Endothelial cell of umbilical vein (primary cell): Measurements from ENCODE around the gene LBR. TPM values are rescaled to one million over a fixed set of nuclear protein-coding genes. Genes with fewer than 3 reads are reported as not detected.

Experiments used
- BruUV-seq: library from RNA; stranded (reverse); fragments of 400-500 nt; replicated peaks from 2 replicates; lab custom pipeline; 2021; lab: Mats Ljungman, UMichigan
- CTCF ChIA-PET: fragments of 300-600, 350-600 bp; sonication (Branson Sonifier 250); formaldehyde crosslinking; loops from one replicate; lab custom pipeline; 2021; ENCODE audit warnings: antibody characterized with exemption, inconsistent platforms; lab: Charles Lee
- POLR2A ChIA-PET: fragments of 300-600, 350-600 bp; sonication (Branson Sonifier 250); formaldehyde crosslinking; loops from one replicate; lab custom pipeline; 2021; ENCODE audit warnings: antibody characterized with exemption, inconsistent platforms; lab: Charles Lee
- DNase-seq: peaks from one replicate; pipeline ENCODE4 v3.0.0-alpha.2; 2011; ENCODE audit warnings: low read depth, low spot score
- FAIRE-seq: peaks from 2 replicates; lab custom pipeline; 2011; peaks lifted over from hg19 to GRCh38; lab: Jason Lieb, UNC
- H2AFZ ChIP-seq: 2 replicates; pipeline ENCODE4 v1.6.0; 2012; ENCODE audit warnings: low read depth, low read length, control low read depth, inconsistent platforms
- H3K27ac ChIP-seq: 2 replicates; pipeline ENCODE4 v1.5.1; 2011; ENCODE audit warnings: low read depth, mild to moderate bottlenecking, control low read depth, low read length, moderate library complexity; ENCODE audit not compliant: insufficient read depth
- H3K27me3 ChIP-seq, 2 experiments: 2 replicates each; pipeline versions ENCODE4 v1.6.0 to v1.6.1; 2011; ENCODE audit warnings: low read length in 2 of 2, mixed read lengths in 1 of 2; ENCODE audit not compliant: control insufficient read depth in 2 of 2, insufficient read depth in 2 of 2
- H3K36me3 ChIP-seq, 2 experiments: 2 replicates in 1 of 2; 3 replicates in 1 of 2; pipeline ENCODE4 v1.5.1; 2011; ENCODE audit warnings: low read length in 2 of 2, mild to moderate bottlenecking in 1 of 2, moderate library complexity in 1 of 2; ENCODE audit not compliant: control insufficient read depth in 2 of 2, insufficient read depth in 2 of 2; ENCODE audit errors: extremely low read depth in 1 of 2
- H3K4me1 ChIP-seq: 3 replicates; pipeline ENCODE4 v1.5.1; 2011; ENCODE audit warnings: mild to moderate bottlenecking, low read length; ENCODE audit not compliant: control insufficient read depth, insufficient read depth; ENCODE audit errors: extremely low read depth
- H3K4me2 ChIP-seq: 2 replicates; pipeline ENCODE4 v1.6.1; 2011; ENCODE audit warnings: low read length, control low read depth, mixed read lengths; ENCODE audit not compliant: insufficient read depth
- H3K4me3 ChIP-seq, 3 experiments: fragments of 200-600 bp in 1 of 3; sonication (generic), shearing (Covaris generic) in 1 of 3; replicated peaks in 1 of 3; 2 replicates each; pipeline ENCODE4 v1.5.1; 2011 to 2016; ENCODE audit warnings: control low read depth in 3 of 3, low read length in 3 of 3, mild to moderate bottlenecking in 2 of 3, inconsistent platforms in 1 of 3, low read depth in 1 of 3, moderate library complexity in 1 of 3; ENCODE audit not compliant: insufficient read depth in 1 of 3
- H3K79me2 ChIP-seq: 2 replicates; pipeline ENCODE4 v1.6.0; 2012; ENCODE audit warnings: low read length, inconsistent platforms; ENCODE audit not compliant: control insufficient read depth, insufficient read depth
- H3K9ac ChIP-seq: replicated peaks from 2 replicates; pipeline ENCODE3; 2011; ENCODE audit warnings: low read length, control low read depth; ENCODE audit not compliant: insufficient read depth; ENCODE audit errors: extremely low read depth
- H3K9me1 ChIP-seq: replicated peaks from 3 replicates; pipeline ENCODE4 v1.6.0; 2011; ENCODE audit warnings: mild to moderate bottlenecking, low read length; ENCODE audit not compliant: control insufficient read depth, insufficient read depth; ENCODE audit errors: extremely low read depth
- H3K9me3 ChIP-seq: replicated peaks from 2 replicates; pipeline ENCODE4 v1.5.1; 2012; ENCODE audit warnings: low read length, inconsistent platforms; ENCODE audit not compliant: control insufficient read depth, insufficient read depth
- H4K20me1 ChIP-seq: replicated peaks from 2 replicates; pipeline ENCODE3; 2011; ENCODE audit warnings: mild to moderate bottlenecking, low read length; ENCODE audit not compliant: control insufficient read depth, insufficient read depth; ENCODE audit errors: extremely low read depth
- EZH2 ChIP-seq: IDR thresholded peaks from 2 replicates; pipeline ENCODE4 v1.6.1; 2012; ENCODE audit warnings: borderline replicate concordance, low read depth, mild to moderate bottlenecking, moderate library complexity, low read length, inconsistent platforms; ENCODE audit not compliant: severe bottlenecking
- FOS ChIP-seq: IDR thresholded peaks from 2 replicates; pipeline ENCODE4 v1.6.1; 2011; ENCODE audit warnings: mild to moderate bottlenecking, low read length, moderate library complexity, borderline replicate concordance; ENCODE audit not compliant: insufficient read depth
- GATA2 ChIP-seq: IDR thresholded peaks from 2 replicates; pipeline ENCODE4 v1.7.0; 2011; ENCODE audit warnings: low read depth, mild to moderate bottlenecking, moderate library complexity, mixed read lengths, low read length; ENCODE audit not compliant: insufficient read length, insufficient read depth
- JUN ChIP-seq: IDR thresholded peaks from 2 replicates; pipeline ENCODE4 v1.6.1; 2011; ENCODE audit warnings: borderline replicate concordance, low read depth; ENCODE audit not compliant: insufficient read length, insufficient read depth
- MYC ChIP-seq: IDR thresholded peaks from one replicate; pipeline ENCODE4 v1.6.1; 2011; ENCODE audit warnings: mild to moderate bottlenecking, low read depth, low read length
- POLR2A ChIP-seq: IDR thresholded peaks from 2 replicates; pipeline ENCODE4 v1.6.1; 2012; ENCODE audit warnings: low read depth, mild to moderate bottlenecking, control low read depth, low read length
- POLR2AphosphoS5 ChIP-seq: IDR thresholded peaks from 2 replicates; pipeline ENCODE4 v1.6.1; 2012; ENCODE audit warnings: low read depth, mild to moderate bottlenecking, control low read depth, low read length, moderate library complexity; ENCODE audit not compliant: insufficient read depth
- dilution Hi-C: fragments of 300-500 bp; cut with MboI; formaldehyde crosslinking; loops from one replicate; pipeline ENCODE4 v1.15.0; 2019; ENCODE audit warnings: low sequenced_read_pairs; ENCODE audit not compliant: extremely low pct_ligation_motif_present
- intact Hi-C: fragments of 100-400 bp; cut with micrococcal nuclease; formaldehyde crosslinking; loops from one replicate; pipeline ENCODE4 v1.10.0; 2022
- polyA plus RNA-seq, 4 experiments: library from polyadenylated mRNA; depleted of rRNA in 3 of 4; stranded (reverse) in 3 of 4; unstranded in 1 of 4; fragments of >200 nt; gene quantifications; 2 replicates each; pipeline versions ENCODE4 v1.2.1 to v1.2.3, GENCODE V29; 2011 to 2012; ENCODE audit warnings: missing spikeins in 1 of 4
- total RNA-seq: library from RNA; stranded (reverse); gene quantifications from 2 replicates; pipeline ENCODE4 v1.2.3, GENCODE V29; 2021
- TF ChIP-seq, protein P1 (sequence below): IDR thresholded peaks from 2 replicates; pipeline ENCODE4 v1.6.1; 2011; ENCODE audit not compliant: insufficient read depth, insufficient read length
- TF ChIP-seq, protein P2 (sequence below), 2 donors: IDR thresholded peaks; 1 replicate in 1 of 2; 2 replicates in 1 of 2; pipeline ENCODE4 v1.5.1; 2011; ENCODE audit warnings: low read length in 2 of 2, mild to moderate bottlenecking in 2 of 2, moderate library complexity in 2 of 2, control low read depth in 1 of 2, inconsistent platforms in 1 of 2, low read depth in 1 of 2; ENCODE audit not compliant: insufficient read depth in 1 of 2; ENCODE audit errors: extremely low read depth in 1 of 2

LBR gene
- total and polyA plus RNA-seq, 2 donors (not counting 3 experiments of a cell fraction or from before 2014, with no cell fraction given): 53.9 to 119 TPM

DNA sequence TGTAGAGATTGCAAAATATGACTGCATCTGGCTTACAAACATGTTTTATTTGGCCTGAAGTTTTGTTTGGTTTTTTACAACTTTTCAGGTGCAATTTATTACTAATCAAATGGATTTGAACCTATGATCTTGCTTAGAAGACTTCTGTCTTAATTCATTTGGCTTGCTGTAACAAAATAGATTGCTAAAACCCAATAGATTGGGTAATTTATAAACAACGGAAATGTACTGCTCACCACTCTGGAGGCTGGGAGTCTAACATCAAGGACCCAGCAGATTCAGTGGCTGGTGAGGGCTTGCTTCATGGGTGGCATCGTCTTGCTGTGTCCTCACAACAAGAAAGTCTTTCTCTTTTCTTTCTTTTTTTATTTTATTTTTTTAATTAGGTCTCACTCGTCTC lies 72.9 kb downstream of the LBR start:
- ChIA-PET CTCF (no interaction called here), POLR2A (no interaction called here)
- no TSS peak for BruUV-seq
- dilution Hi-C loops: no loop called here
- no peaks in the 10 kb centered on the region for H4K20me1 ChIP-seq
- peaks cover 2 to 4% of the 10 kb centered on the region in 2 experiments for H3K27me3 ChIP-seq
- no peak for TF ChIP-seq POLR2AphosphoS5
- TF ChIP-seq, protein P1, sequence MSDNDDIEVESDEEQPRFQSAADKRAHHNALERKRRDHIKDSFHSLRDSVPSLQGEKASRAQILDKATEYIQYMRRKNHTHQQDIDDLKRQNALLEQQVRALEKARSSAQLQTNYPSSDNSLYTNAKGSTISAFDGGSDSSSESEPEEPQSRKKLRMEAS: no peak
- TF ChIP-seq GATA2: no peak
- no peak for TF ChIP-seq EZH2
- TF ChIP-seq, protein P2, sequence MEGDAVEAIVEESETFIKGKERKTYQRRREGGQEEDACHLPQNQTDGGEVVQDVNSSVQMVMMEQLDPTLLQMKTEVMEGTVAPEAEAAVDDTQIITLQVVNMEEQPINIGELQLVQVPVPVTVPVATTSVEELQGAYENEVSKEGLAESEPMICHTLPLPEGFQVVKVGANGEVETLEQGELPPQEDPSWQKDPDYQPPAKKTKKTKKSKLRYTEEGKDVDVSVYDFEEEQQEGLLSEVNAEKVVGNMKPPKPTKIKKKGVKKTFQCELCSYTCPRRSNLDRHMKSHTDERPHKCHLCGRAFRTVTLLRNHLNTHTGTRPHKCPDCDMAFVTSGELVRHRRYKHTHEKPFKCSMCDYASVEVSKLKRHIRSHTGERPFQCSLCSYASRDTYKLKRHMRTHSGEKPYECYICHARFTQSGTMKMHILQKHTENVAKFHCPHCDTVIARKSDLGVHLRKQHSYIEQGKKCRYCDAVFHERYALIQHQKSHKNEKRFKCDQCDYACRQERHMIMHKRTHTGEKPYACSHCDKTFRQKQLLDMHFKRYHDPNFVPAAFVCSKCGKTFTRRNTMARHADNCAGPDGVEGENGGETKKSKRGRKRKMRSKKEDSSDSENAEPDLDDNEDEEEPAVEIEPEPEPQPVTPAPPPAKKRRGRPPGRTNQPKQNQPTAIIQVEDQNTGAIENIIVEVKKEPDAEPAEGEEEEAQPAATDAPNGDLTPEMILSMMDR (IDR thresholded peaks at IDR 0.05; ENCODE audit: extremely low read depth in 1 of 2, insufficient read depth in 1 of 2, low read depth in 1 of 2, low read length in 2 of 2): no peak
- no peak for TF ChIP-seq POLR2A
- TF ChIP-seq MYC: no peak
- TF ChIP-seq JUN: no peak
- no peak for TF ChIP-seq FOS
- no peak overlapping the region for H3K9ac ChIP-seq
- no peaks in the 10 kb centered on the region for H3K9me3 ChIP-seq
- FAIRE-seq (no peak), DNase-seq (no peak)
- H3K9me1 ChIP-seq: no peaks in the 10 kb centered on the region
- H3K4me2 ChIP-seq: no peak overlapping the region
- no peaks in the 10 kb centered on the region for H3K36me3 ChIP-seq
- no peak overlapping the region for H3K4me3 ChIP-seq
- intact Hi-C loops: no loop called here
- H3K79me2 ChIP-seq: no peaks in the 10 kb centered on the region
- no peaks in the 10 kb centered on the region for H3K4me1 ChIP-seq
- no peak overlapping the region for H2AFZ ChIP-seq
- H3K27ac ChIP-seq: no peak overlapping the region

Other genes with a start within 250 kb of the LBR start
- gene ENAH, start 225.1 kb upstream of the LBR start, total RNA-seq: 80.3 and 95.6 TPM in 2 replicates
- gene ENAH, start 225.1 kb upstream of the LBR start, polyA plus RNA-seq: 14.8 and 19.9 TPM in 2 replicates